Measurements from ENCODE around the gene EIPR1.

DNA sequence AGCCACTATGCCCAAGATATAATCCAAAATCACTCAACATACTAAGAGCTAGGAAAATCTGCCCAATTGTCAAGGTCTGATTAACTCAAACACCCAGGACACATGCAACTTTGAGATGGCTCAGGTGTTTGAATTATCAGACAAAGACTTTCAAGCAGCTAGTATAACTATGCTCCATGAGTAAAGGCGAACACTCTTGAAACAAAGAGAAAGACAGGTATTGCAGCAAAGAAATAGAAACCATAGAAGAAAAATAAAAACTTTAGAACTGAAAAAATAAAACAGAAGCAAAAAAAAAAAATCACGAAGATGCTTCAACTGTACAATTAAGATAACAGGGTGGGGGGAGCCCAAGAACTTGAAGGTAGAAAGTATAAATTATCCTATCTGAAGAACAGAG, 214.2 kb downstream of the EIPR1 start:
- TF ChIP-seq EZH2 (IDR thresholded peaks at IDR 0.05), result no peak
- no peak for TF ChIP-seq POLR2AphosphoS5 (IDR thresholded peaks at IDR 0.05; ENCODE audit: borderline replicate concordance, low read depth, low read length)

Measured in SK-N-MC (cell line).